OCI-LY1 (cell line): ENCODE measurements around the gene STMP1.

ENCODE experiments used
- CTCF ChIP-seq: fragments of 200-600 bp; sonication (generic), shearing (Covaris generic); IDR thresholded peaks from 2 replicates; pipeline ENCODE4 v1.5.1; 2017; ENCODE audit warnings: mild to moderate bottlenecking, antibody characterized with exemption, low read length, moderate library complexity, mixed read lengths
- EZH2 ChIP-seq: fragments of 200-600 bp; sonication (generic), shearing (Covaris generic); IDR thresholded peaks from 2 replicates; pipeline ENCODE4 v1.8.0; 2017; ENCODE audit warnings: borderline replicate concordance, mixed run types, mild to moderate bottlenecking, antibody characterized with exemption, low read length, moderate library complexity, mixed read lengths

GRCh38 chr7:135719688-135720087, 57.4 kb downstream of the STMP1 start:
- no peak for TF ChIP-seq CTCF
- no peak for TF ChIP-seq EZH2
